ENCODE measurements around the gene RPUSD1. TPM values are rescaled to one million over a fixed set of nuclear protein-coding genes. Genes with fewer than 3 reads are reported as not detected.

Gene RPUSD1
- total and polyA plus RNA-seq, 11 donors: 7.1 to 25.7 (median 10.9) TPM

- TF ChIP-seq, protein P1, sequence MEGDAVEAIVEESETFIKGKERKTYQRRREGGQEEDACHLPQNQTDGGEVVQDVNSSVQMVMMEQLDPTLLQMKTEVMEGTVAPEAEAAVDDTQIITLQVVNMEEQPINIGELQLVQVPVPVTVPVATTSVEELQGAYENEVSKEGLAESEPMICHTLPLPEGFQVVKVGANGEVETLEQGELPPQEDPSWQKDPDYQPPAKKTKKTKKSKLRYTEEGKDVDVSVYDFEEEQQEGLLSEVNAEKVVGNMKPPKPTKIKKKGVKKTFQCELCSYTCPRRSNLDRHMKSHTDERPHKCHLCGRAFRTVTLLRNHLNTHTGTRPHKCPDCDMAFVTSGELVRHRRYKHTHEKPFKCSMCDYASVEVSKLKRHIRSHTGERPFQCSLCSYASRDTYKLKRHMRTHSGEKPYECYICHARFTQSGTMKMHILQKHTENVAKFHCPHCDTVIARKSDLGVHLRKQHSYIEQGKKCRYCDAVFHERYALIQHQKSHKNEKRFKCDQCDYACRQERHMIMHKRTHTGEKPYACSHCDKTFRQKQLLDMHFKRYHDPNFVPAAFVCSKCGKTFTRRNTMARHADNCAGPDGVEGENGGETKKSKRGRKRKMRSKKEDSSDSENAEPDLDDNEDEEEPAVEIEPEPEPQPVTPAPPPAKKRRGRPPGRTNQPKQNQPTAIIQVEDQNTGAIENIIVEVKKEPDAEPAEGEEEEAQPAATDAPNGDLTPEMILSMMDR (IDR thresholded peaks at IDR 0.05): no peak
- no peak for TF ChIP-seq POLR2A (IDR thresholded peaks at IDR 0.05)
- H3K4me3 ChIP-seq: no peak overlapping the region
- H3K9me3 ChIP-seq: no peaks in the 10 kb centered on the region
- DNase-seq (peak in 1 of 5 donors; percentile 14), ATAC-seq (no peak)
- 30 to 90% (median 54%) methylated on average over 2 to 20 of the region's 20 CpGs for WGBS, 4 donors
- peaks cover 0 to 17% (median 0%) of the 10 kb centered on the region in 9 donors for H3K27me3 ChIP-seq
- intact Hi-C loops (cut with DNase I): no loop called here
- H3K4me1 ChIP-seq: no peaks in the 10 kb centered on the region
- H3K36me3 ChIP-seq: no peaks in the 10 kb centered on the region
- H3K27ac ChIP-seq: no peak overlapping the region
Measured at GRCh38 chr16:769184-769784, 18.9 kb downstream of the RPUSD1 start.

GRCh38 chr16:768428-768827, 19.8 kb downstream of the RPUSD1 start:
- Histone ChIP-seq H3K4me3 (no peak overlapping the region), H3K9me3 (no peaks in the 10 kb centered on the region), H3K4me1 (no peaks in the 10 kb centered on the region), H3K27ac (no peak overlapping the region), H3K27me3 (peaks cover 0 to 17% (median 0%) of the 10 kb centered on the region in 9 donors), H3K36me3 (no peaks in the 10 kb centered on the region)
- intact Hi-C loops (cut with DNase I): no loop called here
- TF ChIP-seq POLR2A (IDR thresholded peaks at IDR 0.05): no peak
- TF ChIP-seq, protein P1 (IDR thresholded peaks at IDR 0.05): no peak
- 68 to 88% (median 80%) methylated on average over 11 to 21 of the region's 21 CpGs for WGBS, 4 donors
- DNase-seq (peak in 2 of 5 donors; percentile 3 to 13), ATAC-seq (no peak)

- Histone ChIP-seq H3K27me3 (peaks cover 0 to 20% (median 0%) of the 10 kb centered on the region in 9 donors), H3K27ac (no peak overlapping the region), H3K4me3 (no peak overlapping the region), H3K36me3 (no peaks in the 10 kb centered on the region), H3K4me1 (no peaks in the 10 kb centered on the region), H3K9me3 (no peaks in the 10 kb centered on the region)
- peak in 1 of 5 donors; percentile 9 for DNase-seq
- TF ChIP-seq POLR2A (IDR thresholded peaks at IDR 0.05): no peak
- TF ChIP-seq, protein P1 (IDR thresholded peaks at IDR 0.05): no peak
- no peak for ATAC-seq
- 69 to 82% (median 79%) methylated on average over 19 to 33 of the region's 38 CpGs for WGBS, 4 donors
- intact Hi-C loops (cut with DNase I): no loop called here
Measured at GRCh38 chr16:767743-768235, 20.4 kb downstream of the RPUSD1 start.

- no peaks in the 10 kb centered on the region for H3K4me1 ChIP-seq
- H3K27ac ChIP-seq: no peak overlapping the region
- H3K27me3 ChIP-seq: peaks cover 0 to 25% (median 0%) of the 10 kb centered on the region in 9 donors
- WGBS, 4 donors: 66 to 82% (median 67%) methylated on average over 16 to 38 of the region's 48 CpGs
- ATAC-seq (no peak), DNase-seq (peak in 1 of 5 donors; percentile 6)
- no peaks in the 10 kb centered on the region for H3K36me3 ChIP-seq
- TF ChIP-seq, protein P1 (IDR thresholded peaks at IDR 0.05): no peak
- no peak for TF ChIP-seq POLR2A (IDR thresholded peaks at IDR 0.05)
- intact Hi-C loops (cut with DNase I): no loop called here
- no peak overlapping the region for H3K4me3 ChIP-seq
- no peaks in the 10 kb centered on the region for H3K9me3 ChIP-seq
Measured at GRCh38 chr16:766820-767640, 21.2 kb downstream of the RPUSD1 start.

Measured in heart left ventricle (tissue), 16 donors.